HepG2 (cell line): ENCODE data around the gene MCRIP2. TPM values are rescaled to one million over a fixed set of nuclear protein-coding genes. Genes with fewer than 3 reads are reported as not detected.

ENCODE experiments used
- AKAP8 ChIP-seq: sonication (generic); formaldehyde crosslinking; IDR thresholded peaks from 2 replicates; pipeline ENCODE4 v1.5.1; 2020; ENCODE audit warnings: mild to moderate bottlenecking, missing genetic modification reagents
- ARHGAP35 ChIP-seq: sonication (generic); formaldehyde crosslinking; IDR thresholded peaks from 2 replicates; pipeline ENCODE4 v1.9.0; 2022; ENCODE audit warnings: mild to moderate bottlenecking, inconsistent platforms, moderate library complexity, missing genetic modification reagents, borderline replicate concordance
- CHD2 ChIP-seq: IDR thresholded peaks from 2 replicates; pipeline ENCODE4 v1.6.1; 2011; ENCODE audit warnings: low read depth, low read length, improper control_type of control experiment
- GATAD2A ChIP-seq: IDR thresholded peaks from 2 replicates; pipeline ENCODE4 v1.6.1; 2016
- GPN1 ChIP-seq: sonication (generic); formaldehyde crosslinking; IDR thresholded peaks from 2 replicates; pipeline ENCODE4 v1.5.1; 2020; ENCODE audit warnings: missing genetic modification reagents, borderline replicate concordance
- HCFC1 ChIP-seq: fragments of 150-350 bp; IDR thresholded peaks from 2 replicates; pipeline ENCODE4 v1.6.1; 2014; ENCODE audit warnings: low read depth, low read length
- HES4 ChIP-seq: sonication (generic); formaldehyde crosslinking; IDR thresholded peaks from 2 replicates; pipeline ENCODE4 v1.9.0; 2021; ENCODE audit warnings: mild to moderate bottlenecking, missing genetic modification reagents, borderline replicate concordance
- NCOR1 ChIP-seq: fragments of 200-600 bp; sonication (generic); IDR thresholded peaks from 2 replicates; pipeline ENCODE4 v1.7.0; 2017; ENCODE audit warnings: antibody characterized with exemption, low read length, borderline replicate concordance
- PBX2 ChIP-seq: IDR thresholded peaks from 2 replicates; pipeline ENCODE4 v1.6.1; 2016; ENCODE audit warnings: control low read depth
- PHF21A ChIP-seq: sonication (generic); formaldehyde crosslinking; IDR thresholded peaks from 2 replicates; pipeline ENCODE4 v1.5.0; 2020; ENCODE audit warnings: mild to moderate bottlenecking, missing genetic modification reagents
- STAT6 ChIP-seq: sonication (generic); formaldehyde crosslinking; IDR thresholded peaks from 2 replicates; pipeline ENCODE4 v1.4.0; 2020; ENCODE audit warnings: missing genetic modification reagents, mild to moderate bottlenecking, borderline replicate concordance
- TEAD2 ChIP-seq: sonication (generic); formaldehyde crosslinking; IDR thresholded peaks from 2 replicates; pipeline ENCODE4 v1.9.0; 2021; ENCODE audit warnings: missing genetic modification reagents
- TEF ChIP-seq: sonication (generic); formaldehyde crosslinking; IDR thresholded peaks from 2 replicates; pipeline ENCODE4 v1.5.0; 2020; ENCODE audit warnings: missing genetic modification reagents
- ZBTB14 ChIP-seq: sonication (generic); formaldehyde crosslinking; IDR thresholded peaks from 2 replicates; pipeline ENCODE4 v1.4.0; 2020; ENCODE audit warnings: missing genetic modification reagents
- ZMAT3 ChIP-seq: sonication (generic); formaldehyde crosslinking; conservative IDR thresholded peaks from 2 replicates; pipeline ENCODE4 v1.7.0; 2021; ENCODE audit warnings: missing genetic modification reagents
- ZNF101 ChIP-seq: sonication (generic); formaldehyde crosslinking; IDR thresholded peaks from 2 replicates; pipeline ENCODE4 v1.4.0; 2020; ENCODE audit warnings: mild to moderate bottlenecking, low read depth, missing genetic modification reagents, borderline replicate concordance
- ZNF251 ChIP-seq: sonication (generic); formaldehyde crosslinking; IDR thresholded peaks from 2 replicates; pipeline ENCODE4 v1.9.0; 2021; ENCODE audit warnings: mild to moderate bottlenecking, missing genetic modification reagents
- ZNF556 ChIP-seq: sonication (generic); formaldehyde crosslinking; IDR thresholded peaks from 2 replicates; pipeline ENCODE4 v1.4.0; 2020; ENCODE audit warnings: mild to moderate bottlenecking, missing genetic modification reagents, borderline replicate concordance
- ZNF564 ChIP-seq: sonication (generic); formaldehyde crosslinking; IDR thresholded peaks from 2 replicates; pipeline ENCODE4 v1.8.1; 2023; ENCODE audit warnings: mild to moderate bottlenecking, missing genetic modification reagents
- ZNF749 ChIP-seq: sonication (generic); formaldehyde crosslinking; IDR thresholded peaks from 2 replicates; pipeline ENCODE4 v1.8.0; 2022; ENCODE audit warnings: mild to moderate bottlenecking, missing genetic modification reagents, moderate library complexity, borderline replicate concordance
- ZXDC ChIP-seq: sonication (generic); formaldehyde crosslinking; IDR thresholded peaks from 2 replicates; pipeline ENCODE4 v1.5.0; 2020; ENCODE audit warnings: mild to moderate bottlenecking, missing genetic modification reagents
- polyA plus RNA-seq, 8 experiments: library from polyadenylated mRNA; depleted of rRNA in 3 of 8; stranded (reverse) in 7 of 8; unstranded in 1 of 8; fragments of >200 nt; fragmentation: Illumina TruSeq in 4 of 8; extraction: Trizol in 4 of 8; gene quantifications; 2 replicates each; pipeline versions ENCODE4 v1.2.1 to v1.2.3, GENCODE V29; 2011 to 2016; ENCODE audit warnings: low read depth in 4 of 8, missing spikeins in 1 of 8, mixed read lengths in 1 of 8; ENCODE audit not compliant: insufficient read depth in 1 of 8
- total RNA-seq, 5 experiments: library from RNA; depleted of rRNA; stranded (reverse); fragments of >200 nt; fragmentation: Illumina TruSeq; extraction: Trizol; gene quantifications; 2 replicates each; pipeline ENCODE4 v1.2.3, GENCODE V29; 2016; ENCODE audit warnings: low read depth in 1 of 5

Gene MCRIP2
- total and polyA plus RNA-seq, 2 of the 13 experiments (the other 11 are each of a cell fraction or from before 2014, with no cell fraction given) = 39.6 to 76.7 TPM

- TF ChIP-seq STAT6 (CRISPR knock-in tag) = no peak
- TF ChIP-seq GATAD2A (CRISPR knock-in tag) = 0 out of 2 replicates have a peak, but pooled peaks have one; percentile 29
- TF ChIP-seq AKAP8 (CRISPR knock-in tag) = no peak
- TF ChIP-seq HCFC1 = no peak
- no peak for TF ChIP-seq NCOR1
- TF ChIP-seq ZMAT3 (CRISPR knock-in tag) = peak; percentile 41; the same call in 1 of the 2 replicates
- TF ChIP-seq TEF = no peak
- peak; percentile 87; the same call in 1 of the 2 replicates for TF ChIP-seq ZXDC (CRISPR knock-in tag)
- no peak for TF ChIP-seq ZNF556 (CRISPR knock-in tag)
- no peak for TF ChIP-seq ZNF101
- TF ChIP-seq ARHGAP35 (CRISPR knock-in tag) = no peak
- TF ChIP-seq PBX2 (CRISPR knock-in tag) = no peak
- TF ChIP-seq HES4 (CRISPR knock-in tag) = peak; percentile 88; the same call in 1 of the 2 replicates
- TF ChIP-seq ZNF251 (CRISPR knock-in tag) = no peak
- 0 out of 2 replicates have a peak, but pooled peaks have one; percentile 15 for TF ChIP-seq CHD2
- no peak for TF ChIP-seq ZNF564
- peak; percentile 56; the same call in 1 of the 2 replicates for TF ChIP-seq PHF21A (CRISPR knock-in tag)
- no peak for TF ChIP-seq TEAD2
- TF ChIP-seq ZBTB14 (CRISPR knock-in tag) = peak; percentile 70
- TF ChIP-seq GPN1 (CRISPR knock-in tag) = no peak
- TF ChIP-seq ZNF749 = peak; percentile 86
Observed at GRCh38 chr16:642189-643049, 791 bp downstream of the MCRIP2 start (continued).
